ENCODE measurements around the gene SKOR2.
"Not testable (repeated sequence)": the region's sequence is repeated elsewhere in the genome, so short reads cannot be mapped to it uniquely, and the experiment has no call there.

Gene SKOR2

DNA sequence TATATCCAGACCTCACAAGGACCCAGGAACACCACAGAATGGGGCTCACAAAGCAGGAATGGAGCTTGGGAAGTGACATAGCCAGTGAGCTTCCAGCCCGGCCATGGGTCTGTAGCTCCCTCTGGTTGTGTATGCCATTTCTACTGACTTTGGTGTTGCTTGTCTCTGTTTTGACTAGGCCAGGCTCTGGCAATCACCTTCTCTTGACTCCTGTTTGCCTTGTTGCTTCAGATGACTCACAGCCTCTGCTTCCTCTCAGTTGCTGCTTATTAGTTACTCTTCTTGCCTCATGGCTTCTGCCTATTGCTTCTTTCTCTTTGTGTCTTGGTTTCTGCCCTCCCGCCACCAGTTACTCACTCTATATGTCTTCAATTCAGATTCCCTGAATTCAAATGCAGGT lies 59.5 kb downstream of the SKOR2 start:
- no peak for DNase-seq (ENCODE audit: low read depth in 2 of 2)

GRCh38 chr18:47187721-47188120 lies 63.7 kb downstream of the SKOR2 start:
- no peak for DNase-seq (ENCODE audit: low read depth in 2 of 2)

DNA sequence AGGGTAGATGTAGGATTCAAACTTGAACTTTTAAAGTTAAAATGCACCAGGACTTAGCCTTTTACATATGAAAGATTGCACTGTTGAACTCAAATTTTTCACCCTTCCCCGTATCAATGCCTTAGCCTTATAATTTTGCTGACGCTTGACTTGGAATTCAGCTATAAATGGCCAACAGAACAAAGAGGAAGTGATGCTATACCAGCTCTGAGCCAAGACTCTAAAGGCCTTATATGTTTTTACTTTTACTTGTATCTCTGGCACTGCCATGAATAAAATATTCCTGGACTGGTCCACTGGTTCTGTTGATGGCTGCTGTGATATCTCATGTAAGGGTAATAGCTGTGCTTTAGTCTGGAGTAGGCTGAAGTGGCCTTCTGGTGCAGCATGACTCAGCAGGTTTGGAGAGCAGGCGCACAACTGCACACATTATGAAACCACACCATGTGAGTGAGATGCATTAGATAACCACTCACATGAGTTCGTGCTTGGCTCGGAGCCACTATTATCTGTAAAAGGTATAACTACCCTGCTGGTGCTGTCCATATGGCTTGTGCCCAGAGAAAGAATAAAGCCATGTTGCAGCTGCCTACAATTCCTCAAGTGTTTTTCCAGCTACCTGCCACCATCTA lies 66.9 kb downstream of the SKOR2 start:
- no peak for DNase-seq (ENCODE audit: low read depth in 2 of 2)

DNA sequence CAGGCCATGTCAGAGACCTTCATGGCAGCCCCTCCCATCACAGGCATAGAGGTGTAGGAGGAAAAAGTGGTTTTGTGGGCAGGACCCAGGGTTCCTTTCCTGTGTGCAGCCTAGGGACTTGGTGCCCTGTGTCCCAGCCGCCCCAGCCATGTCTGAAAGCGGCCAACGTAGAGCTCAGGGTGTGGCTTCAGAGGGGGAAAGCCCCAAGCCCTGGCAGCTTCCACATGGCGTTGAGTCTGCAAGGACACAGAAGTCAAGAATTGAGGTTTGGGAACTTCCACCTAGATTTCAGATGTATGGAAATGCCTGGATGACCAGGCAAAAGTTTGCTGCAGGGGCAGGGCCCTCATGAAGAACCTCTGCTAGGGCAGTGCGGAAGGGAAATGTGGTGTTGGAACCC lies 69.3 kb downstream of the SKOR2 start:
- not testable (repeated sequence) for DNase-seq (ENCODE audit: low read depth in 2 of 2)

GRCh38 chr18:47180765-47181164 lies 70.7 kb downstream of the SKOR2 start:
- no peak for DNase-seq (ENCODE audit: low read depth in 2 of 2)

DNA sequence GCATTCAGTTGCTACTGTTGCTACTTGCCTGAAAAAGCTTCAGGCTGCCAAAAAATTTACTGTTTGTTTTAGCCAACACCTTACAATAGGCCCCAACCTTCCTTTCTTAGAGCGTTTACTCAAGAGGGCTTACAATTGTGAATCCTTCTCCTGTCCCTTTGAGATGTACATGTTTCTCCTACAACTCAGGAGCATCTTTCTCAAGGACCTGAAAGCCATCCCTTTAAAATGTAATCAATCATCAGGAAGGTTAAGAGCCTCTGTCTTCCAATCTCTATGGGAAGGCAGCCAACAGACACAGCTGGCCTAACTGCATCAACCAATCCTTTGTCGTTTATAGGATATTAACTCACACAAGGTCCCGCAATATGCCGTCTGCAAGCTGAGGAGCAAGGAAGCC lies 71.9 kb downstream of the SKOR2 start:
- no peak for DNase-seq (ENCODE audit: low read depth in 2 of 2)

DNA sequence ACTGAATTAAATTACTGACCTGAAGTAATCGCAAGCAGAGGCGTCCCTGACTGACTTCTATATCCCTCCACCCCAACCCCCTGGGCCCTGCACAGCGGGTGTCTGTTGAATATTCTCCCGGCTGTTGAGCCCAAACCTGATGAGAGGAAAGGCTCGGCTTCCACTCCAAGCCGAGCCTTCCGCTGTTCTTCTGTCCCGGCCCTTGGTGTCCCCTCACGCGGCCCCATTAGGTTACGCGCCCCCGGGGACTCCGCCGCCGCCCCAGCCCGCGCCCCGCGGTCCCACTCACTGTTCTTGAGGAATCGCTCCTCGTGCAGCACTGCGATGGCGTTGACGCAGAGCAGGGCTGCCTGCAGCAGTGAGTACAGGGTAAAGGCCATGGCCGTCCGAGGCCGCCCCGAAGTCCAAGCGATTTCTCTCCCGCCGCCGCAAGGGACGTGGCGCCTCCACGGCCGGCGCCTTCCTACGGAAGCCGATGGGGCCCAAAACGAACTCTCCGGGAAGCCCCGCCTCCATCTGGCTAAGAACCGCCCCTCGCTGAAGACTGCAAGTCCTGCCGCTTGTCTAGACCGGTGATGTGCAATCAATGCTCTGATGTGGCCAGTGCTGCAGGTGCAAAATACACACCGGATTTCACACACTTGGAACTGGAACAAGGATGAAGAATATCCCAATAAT lies 75.4 kb downstream of the SKOR2 start, which contains the start of gene IER3IP1:
Gene IER3IP1, minus strand, starts transcription at position 467 of the 678 bp plus-strand sequence. Its CDS starts 87 bp downstream, at position 380.
- peak; percentile 68 to 74 for DNase-seq (ENCODE audit: low read depth in 2 of 2)

- DNase-seq (ENCODE audit: low read depth in 2 of 2), result no peak
These were observed 76.1 kb downstream of the SKOR2 start for GRCh38 chr18:47175283-47175897.

- DNase-seq (ENCODE audit: low read depth in 2 of 2), result no peak
These were observed 76.8 kb downstream of the SKOR2 start for GRCh38 chr18:47174545-47175116.

DNA sequence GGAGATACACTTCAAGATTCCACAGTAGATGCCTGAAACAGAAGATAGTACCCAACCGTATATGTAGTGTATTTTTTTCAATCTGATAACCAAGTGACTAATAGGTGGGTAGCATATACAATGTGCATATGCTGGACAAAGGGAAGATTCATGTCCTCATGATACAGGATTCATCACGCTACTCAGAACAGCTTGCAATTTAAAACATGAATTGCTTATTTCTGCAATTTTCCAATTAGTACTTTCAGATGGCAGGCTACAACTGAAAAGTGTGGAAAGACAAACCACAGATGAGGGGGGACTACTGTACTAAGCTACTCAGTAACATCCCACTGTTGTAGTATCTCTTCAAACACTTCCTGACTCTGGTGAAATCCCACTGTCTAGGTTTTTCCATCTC lies 79.0 kb downstream of the SKOR2 start:
- DNase-seq (ENCODE audit: low read depth in 2 of 2), result no peak

DNA sequence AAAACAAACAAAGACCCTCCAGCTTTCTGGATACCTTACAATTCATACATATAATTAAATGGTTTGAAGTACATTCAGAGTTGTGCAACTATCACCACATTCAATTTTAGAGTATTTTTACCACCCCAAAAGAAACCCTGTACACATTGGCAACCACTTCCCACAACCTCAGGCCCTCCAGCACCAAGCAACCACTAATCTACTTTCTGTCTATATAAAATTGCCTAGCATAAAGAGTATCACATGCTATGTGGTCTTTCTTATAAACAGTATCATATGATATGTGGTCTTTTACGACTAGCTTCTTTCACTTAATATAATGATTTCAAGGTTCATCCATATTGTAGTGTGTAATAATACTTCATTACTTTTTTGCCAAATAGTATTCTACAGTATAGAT lies 82.5 kb downstream of the SKOR2 start:
- DNase-seq (ENCODE audit: low read depth in 2 of 2), result no peak

- DNase-seq (ENCODE audit: low read depth in 2 of 2), result no peak
These were observed 83.0 kb downstream of the SKOR2 start for GRCh38 chr18:47168509-47168908.

- no peak for DNase-seq (ENCODE audit: low read depth in 2 of 2)
These were observed 85.2 kb downstream of the SKOR2 start for GRCh38 chr18:47166294-47166693.

DNA sequence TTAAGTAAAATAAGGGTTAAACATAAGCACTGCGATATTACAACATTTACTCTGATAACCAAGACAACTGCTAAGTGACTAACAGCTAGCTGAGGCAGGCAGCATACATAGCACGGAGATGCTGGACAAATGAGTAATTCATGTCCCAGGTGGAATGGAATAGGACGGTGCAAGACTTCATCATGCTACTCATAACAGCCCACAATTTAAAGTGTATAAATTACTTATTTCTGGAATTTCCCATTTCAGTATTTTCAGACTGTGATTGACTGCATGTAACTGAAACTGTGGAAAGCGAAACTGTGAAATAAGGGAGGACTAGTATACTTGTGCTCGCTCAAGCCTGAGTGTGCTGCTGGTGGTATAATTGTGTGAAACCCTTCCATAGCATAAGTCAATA lies 88.2 kb downstream of the SKOR2 start:
- no peak for DNase-seq (ENCODE audit: low read depth in 2 of 2)

- no peak for DNase-seq (ENCODE audit: low read depth in 2 of 2)
These were observed 91.2 kb downstream of the SKOR2 start for GRCh38 chr18:47160256-47160655.

- not testable (repeated sequence) for DNase-seq (ENCODE audit: low read depth in 2 of 2)
These were observed 93.1 kb downstream of the SKOR2 start for GRCh38 chr18:47158404-47158803.

Measured in stimulated activated CD8-positive, alpha-beta memory T cell treated with anti-CD3 and anti-CD28 coated beads, Interleukin-7, amount 100 ng/mL, for 1 hour (primary cell).